Endothelial cell of umbilical vein (primary cell): ENCODE data around the gene TUBB1. TPM values are rescaled to one million over a fixed set of nuclear protein-coding genes. Genes with fewer than 3 reads are reported as not detected.

ENCODE experiments used
- BruUV-seq: library from RNA; stranded (reverse); fragments of 400-500 nt; replicated peaks from 2 replicates; lab custom pipeline; 2021; lab: Mats Ljungman, UMichigan
- CTCF ChIA-PET: fragments of 300-600, 350-600 bp; sonication (Branson Sonifier 250); formaldehyde crosslinking; loops from one replicate; lab custom pipeline; 2021; ENCODE audit warnings: antibody characterized with exemption, inconsistent platforms; lab: Charles Lee
- POLR2A ChIA-PET: fragments of 300-600, 350-600 bp; sonication (Branson Sonifier 250); formaldehyde crosslinking; loops from one replicate; lab custom pipeline; 2021; ENCODE audit warnings: antibody characterized with exemption, inconsistent platforms; lab: Charles Lee
- DNase-seq: peaks from one replicate; pipeline ENCODE4 v3.0.0-alpha.2; 2011; ENCODE audit warnings: low read depth, low spot score
- FAIRE-seq: peaks from 2 replicates; lab custom pipeline; 2011; peaks lifted over from hg19 to GRCh38; lab: Jason Lieb, UNC
- H2AFZ ChIP-seq: 2 replicates; pipeline ENCODE4 v1.6.0; 2012; ENCODE audit warnings: low read depth, low read length, control low read depth, inconsistent platforms
- H3K27ac ChIP-seq: 2 replicates; pipeline ENCODE4 v1.5.1; 2011; ENCODE audit warnings: low read depth, mild to moderate bottlenecking, control low read depth, low read length, moderate library complexity; ENCODE audit not compliant: insufficient read depth
- H3K27me3 ChIP-seq, 2 experiments: 2 replicates each; pipeline versions ENCODE4 v1.6.0 to v1.6.1; 2011; ENCODE audit warnings: low read length in 2 of 2, mixed read lengths in 1 of 2; ENCODE audit not compliant: control insufficient read depth in 2 of 2, insufficient read depth in 2 of 2
- H3K36me3 ChIP-seq, 2 experiments: 2 replicates in 1 of 2; 3 replicates in 1 of 2; pipeline ENCODE4 v1.5.1; 2011; ENCODE audit warnings: low read length in 2 of 2, mild to moderate bottlenecking in 1 of 2, moderate library complexity in 1 of 2; ENCODE audit not compliant: control insufficient read depth in 2 of 2, insufficient read depth in 2 of 2; ENCODE audit errors: extremely low read depth in 1 of 2
- H3K4me1 ChIP-seq: 3 replicates; pipeline ENCODE4 v1.5.1; 2011; ENCODE audit warnings: mild to moderate bottlenecking, low read length; ENCODE audit not compliant: control insufficient read depth, insufficient read depth; ENCODE audit errors: extremely low read depth
- H3K4me2 ChIP-seq: 2 replicates; pipeline ENCODE4 v1.6.1; 2011; ENCODE audit warnings: low read length, control low read depth, mixed read lengths; ENCODE audit not compliant: insufficient read depth
- H3K4me3 ChIP-seq, 3 experiments: fragments of 200-600 bp in 1 of 3; sonication (generic), shearing (Covaris generic) in 1 of 3; replicated peaks in 1 of 3; 2 replicates each; pipeline ENCODE4 v1.5.1; 2011 to 2016; ENCODE audit warnings: control low read depth in 3 of 3, low read length in 3 of 3, mild to moderate bottlenecking in 2 of 3, inconsistent platforms in 1 of 3, low read depth in 1 of 3, moderate library complexity in 1 of 3; ENCODE audit not compliant: insufficient read depth in 1 of 3
- H3K79me2 ChIP-seq: 2 replicates; pipeline ENCODE4 v1.6.0; 2012; ENCODE audit warnings: low read length, inconsistent platforms; ENCODE audit not compliant: control insufficient read depth, insufficient read depth
- H3K9ac ChIP-seq: replicated peaks from 2 replicates; pipeline ENCODE3; 2011; ENCODE audit warnings: low read length, control low read depth; ENCODE audit not compliant: insufficient read depth; ENCODE audit errors: extremely low read depth
- H3K9me1 ChIP-seq: replicated peaks from 3 replicates; pipeline ENCODE4 v1.6.0; 2011; ENCODE audit warnings: mild to moderate bottlenecking, low read length; ENCODE audit not compliant: control insufficient read depth, insufficient read depth; ENCODE audit errors: extremely low read depth
- H3K9me3 ChIP-seq: replicated peaks from 2 replicates; pipeline ENCODE4 v1.5.1; 2012; ENCODE audit warnings: low read length, inconsistent platforms; ENCODE audit not compliant: control insufficient read depth, insufficient read depth
- H4K20me1 ChIP-seq: replicated peaks from 2 replicates; pipeline ENCODE3; 2011; ENCODE audit warnings: mild to moderate bottlenecking, low read length; ENCODE audit not compliant: control insufficient read depth, insufficient read depth; ENCODE audit errors: extremely low read depth
- CTCF ChIP-seq, 2 donors: IDR thresholded peaks; 1 replicate in 1 of 2; 2 replicates in 1 of 2; pipeline ENCODE4 v1.5.1; 2011; ENCODE audit warnings: low read length in 2 of 2, mild to moderate bottlenecking in 2 of 2, moderate library complexity in 2 of 2, control low read depth in 1 of 2, inconsistent platforms in 1 of 2, low read depth in 1 of 2; ENCODE audit not compliant: insufficient read depth in 1 of 2; ENCODE audit errors: extremely low read depth in 1 of 2
- EZH2 ChIP-seq: IDR thresholded peaks from 2 replicates; pipeline ENCODE4 v1.6.1; 2012; ENCODE audit warnings: borderline replicate concordance, low read depth, mild to moderate bottlenecking, moderate library complexity, low read length, inconsistent platforms; ENCODE audit not compliant: severe bottlenecking
- FOS ChIP-seq: IDR thresholded peaks from 2 replicates; pipeline ENCODE4 v1.6.1; 2011; ENCODE audit warnings: mild to moderate bottlenecking, low read length, moderate library complexity, borderline replicate concordance; ENCODE audit not compliant: insufficient read depth
- GATA2 ChIP-seq: IDR thresholded peaks from 2 replicates; pipeline ENCODE4 v1.7.0; 2011; ENCODE audit warnings: low read depth, mild to moderate bottlenecking, moderate library complexity, mixed read lengths, low read length; ENCODE audit not compliant: insufficient read length, insufficient read depth
- JUN ChIP-seq: IDR thresholded peaks from 2 replicates; pipeline ENCODE4 v1.6.1; 2011; ENCODE audit warnings: borderline replicate concordance, low read depth; ENCODE audit not compliant: insufficient read length, insufficient read depth
- MAX ChIP-seq: IDR thresholded peaks from 2 replicates; pipeline ENCODE4 v1.6.1; 2011; ENCODE audit not compliant: insufficient read depth, insufficient read length
- MYC ChIP-seq: IDR thresholded peaks from one replicate; pipeline ENCODE4 v1.6.1; 2011; ENCODE audit warnings: mild to moderate bottlenecking, low read depth, low read length
- POLR2A ChIP-seq: IDR thresholded peaks from 2 replicates; pipeline ENCODE4 v1.6.1; 2012; ENCODE audit warnings: low read depth, mild to moderate bottlenecking, control low read depth, low read length
- POLR2AphosphoS5 ChIP-seq: IDR thresholded peaks from 2 replicates; pipeline ENCODE4 v1.6.1; 2012; ENCODE audit warnings: low read depth, mild to moderate bottlenecking, control low read depth, low read length, moderate library complexity; ENCODE audit not compliant: insufficient read depth
- dilution Hi-C: fragments of 300-500 bp; cut with MboI; formaldehyde crosslinking; loops from one replicate; pipeline ENCODE4 v1.15.0; 2019; ENCODE audit warnings: low sequenced_read_pairs; ENCODE audit not compliant: extremely low pct_ligation_motif_present
- intact Hi-C: fragments of 100-400 bp; cut with micrococcal nuclease; formaldehyde crosslinking; loops from one replicate; pipeline ENCODE4 v1.10.0; 2022
- polyA plus RNA-seq, 4 experiments: library from polyadenylated mRNA; depleted of rRNA in 3 of 4; stranded (reverse) in 3 of 4; unstranded in 1 of 4; fragments of >200 nt; gene quantifications; 2 replicates each; pipeline versions ENCODE4 v1.2.1 to v1.2.3, GENCODE V29; 2011 to 2012; ENCODE audit warnings: missing spikeins in 1 of 4
- total RNA-seq: library from RNA; stranded (reverse); gene quantifications from 2 replicates; pipeline ENCODE4 v1.2.3, GENCODE V29; 2021

TUBB1 gene
- total and polyA plus RNA-seq, 2 donors (not counting 3 experiments of a cell fraction or from before 2014, with no cell fraction given), result 0.04 TPM; not detected in 1

- intact Hi-C loops (no loop called here), dilution Hi-C loops (no loop called here)
- BruUV-seq, result no TSS peak
Measured at GRCh38 chr20:58990651-58991445, 28.4 kb upstream of the TUBB1 start.

More at GRCh38 chr20:58990651-58991445, 28.4 kb upstream of the TUBB1 start:
- Histone ChIP-seq H3K9me3 (no peaks in the 10 kb centered on the region), H4K20me1 (no peaks in the 10 kb centered on the region), H3K4me3 (no peak overlapping the region), H3K4me1 (no peaks in the 10 kb centered on the region), H3K9me1 (no peaks in the 10 kb centered on the region), H3K79me2 (peaks cover 9% of the 10 kb centered on the region), H3K9ac (no peak overlapping the region), H3K27me3 (no peaks in the 10 kb centered on the region), H3K27ac (no peak overlapping the region), H2AFZ (no peak overlapping the region), H3K4me2 (no peak overlapping the region), H3K36me3 (peaks cover 41 to 62% of the 10 kb centered on the region in 2 experiments)
- TF ChIP-seq MAX (no peak), EZH2 (no peak), JUN (no peak), GATA2 (no peak), POLR2A (no peak), POLR2AphosphoS5 (no peak), MYC (no peak), CTCF (IDR thresholded peaks at IDR 0.05; ENCODE audit: extremely low read depth in 1 of 2, insufficient read depth in 1 of 2, low read depth in 1 of 2, low read length in 2 of 2) (no peak), FOS (no peak)
- ChIA-PET CTCF (interaction anchor here (0.9 kb wide), 1 partner anchor 121 kb away, joined by 4 read pairs; no protein-coding TSS in a partner anchor), POLR2A (no interaction called here)
- no peak for DNase-seq
- FAIRE-seq, result no peak
